HAP-1 (cell line): ENCODE measurements around the gene PLEKHM1.

Source experiments
- DNase-seq, 2 experiments: peaks; one replicate each; pipeline ENCODE4 v3.0.0-alpha.2; 2016 to 2020; ENCODE audit warnings: low spot score in 2 of 2
- H3K27me3 ChIP-seq: fragments of 250-450 bp; sonication (Bioruptor Pico); 2 replicates; pipeline ENCODE4 v1.5.1; 2020; ENCODE audit warnings: low read depth, mild to moderate bottlenecking, moderate library complexity
- H3K36me3 ChIP-seq: fragments of 250-450 bp; sonication (Bioruptor Pico); replicated peaks from 2 replicates; pipeline ENCODE4 v1.5.1; 2020; ENCODE audit warnings: mild to moderate bottlenecking
- H3K4me1 ChIP-seq: fragments of 250-450 bp; sonication (Bioruptor Pico); 2 replicates; pipeline ENCODE4 v1.5.1; 2020; ENCODE audit warnings: mild to moderate bottlenecking
- H3K4me3 ChIP-seq: fragments of 250-450 bp; sonication (Bioruptor Pico); 2 replicates; pipeline ENCODE4 v1.5.1; 2020; ENCODE audit warnings: mild to moderate bottlenecking, moderate library complexity
- H3K9me3 ChIP-seq: fragments of 250-450 bp; sonication (Bioruptor Pico); 2 replicates; pipeline ENCODE4 v1.5.1; 2020; ENCODE audit warnings: mild to moderate bottlenecking, moderate library complexity
- in situ Hi-C: fragments of 300-500 bp; cut with MboI; formaldehyde crosslinking; loops from 3 replicates; pipeline ENCODE4 v1.14.3; 2020; ENCODE audit warnings: low sequenced_read_pairs, inconsistent platforms, mixed read lengths

PLEKHM1 gene

DNA sequence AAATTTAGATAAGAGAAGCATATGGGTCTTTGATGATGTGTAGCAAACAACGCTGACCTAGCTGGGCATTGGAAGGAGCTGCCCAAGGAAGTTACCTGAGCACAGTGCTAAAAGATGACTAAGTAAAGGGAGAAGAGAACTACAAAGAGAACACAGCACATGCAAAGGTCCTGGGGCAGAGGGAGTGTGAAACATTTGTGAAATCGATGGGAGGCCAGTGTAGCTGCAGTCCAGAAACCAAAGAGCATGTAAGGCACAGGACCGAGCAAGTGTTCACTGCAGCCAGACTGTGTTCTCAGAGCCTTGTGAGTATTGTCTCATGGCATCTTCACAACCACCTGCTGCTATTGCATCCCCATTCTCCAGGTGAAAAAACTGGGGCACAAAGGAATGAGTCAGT, 102.8 kb downstream of the PLEKHM1 start:
- Histone ChIP-seq H3K36me3 (no peaks in the 10 kb centered on the region), H3K4me1 (no peaks in the 10 kb centered on the region), H3K27me3 (peaks cover 9% of the 10 kb centered on the region), H3K9me3 (no peaks in the 10 kb centered on the region), H3K4me3 (no peak overlapping the region)
- in situ Hi-C loops, result loop anchor here (5.0 kb wide), 1 partner anchor 170 kb away; no protein-coding TSS in a partner anchor
- DNase-seq, result no peak

DNA sequence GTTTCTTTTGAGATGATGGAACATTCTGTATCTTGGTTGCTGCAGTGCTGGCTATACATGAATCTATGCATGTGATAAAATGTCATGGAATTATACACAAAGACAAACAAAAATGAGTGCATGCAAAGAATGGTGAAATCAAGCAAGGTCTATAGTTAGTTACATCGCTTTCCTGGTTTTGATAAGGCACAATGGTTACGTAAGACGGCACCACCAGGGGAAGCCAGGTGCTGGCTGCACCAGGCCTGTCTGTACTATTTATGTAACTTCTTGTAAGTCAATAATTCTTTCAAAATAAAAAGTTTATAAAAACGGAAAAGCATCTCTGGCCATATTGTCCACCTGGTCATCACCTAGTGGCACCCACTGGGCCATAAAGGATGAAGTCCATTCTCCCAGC, 104.3 kb downstream of the PLEKHM1 start:
- in situ Hi-C loops, result loop anchor here (5.0 kb wide), 1 partner anchor 169 kb away; no protein-coding TSS in a partner anchor
- no peaks in the 10 kb centered on the region for H3K9me3 ChIP-seq
- H3K27me3 ChIP-seq, result peaks cover 9% of the 10 kb centered on the region
- H3K4me3 ChIP-seq, result no peak overlapping the region
- H3K36me3 ChIP-seq, result no peaks in the 10 kb centered on the region
- no peaks in the 10 kb centered on the region for H3K4me1 ChIP-seq
- no peak for DNase-seq
